KOPT-K1 (cell line): Measurements from ENCODE around the gene DOCK4.

Source experiments
- H3K27ac ChIP-seq: fragments of 200-600 bp; sonication (generic); 2 replicates; pipeline ENCODE4 v1.5.1; 2016; ENCODE audit warnings: antibody characterized with exemption, mild to moderate bottlenecking, low read depth, low read length; ENCODE audit not compliant: poor library complexity, severe bottlenecking
- H3K36me3 ChIP-seq: fragments of 200-600 bp; sonication (generic); 2 replicates; pipeline ENCODE4 v1.5.1; 2017; ENCODE audit warnings: antibody characterized with exemption, mild to moderate bottlenecking, low read length, moderate library complexity; ENCODE audit not compliant: insufficient read depth
- H3K9me3 ChIP-seq: fragments of 200-600 bp; sonication (generic); 2 replicates; pipeline ENCODE4 v1.5.1; 2017; ENCODE audit warnings: antibody characterized with exemption, low read length, mild to moderate bottlenecking; ENCODE audit not compliant: insufficient read depth, poor library complexity, severe bottlenecking

Gene DOCK4

GRCh38 chr7:112205343-112206237 lies 609 bp downstream of the DOCK4 start:
- Histone ChIP-seq H3K27ac (no peak overlapping the region), H3K36me3 (no peaks in the 10 kb centered on the region), H3K9me3 (no peaks in the 10 kb centered on the region)

DNA sequence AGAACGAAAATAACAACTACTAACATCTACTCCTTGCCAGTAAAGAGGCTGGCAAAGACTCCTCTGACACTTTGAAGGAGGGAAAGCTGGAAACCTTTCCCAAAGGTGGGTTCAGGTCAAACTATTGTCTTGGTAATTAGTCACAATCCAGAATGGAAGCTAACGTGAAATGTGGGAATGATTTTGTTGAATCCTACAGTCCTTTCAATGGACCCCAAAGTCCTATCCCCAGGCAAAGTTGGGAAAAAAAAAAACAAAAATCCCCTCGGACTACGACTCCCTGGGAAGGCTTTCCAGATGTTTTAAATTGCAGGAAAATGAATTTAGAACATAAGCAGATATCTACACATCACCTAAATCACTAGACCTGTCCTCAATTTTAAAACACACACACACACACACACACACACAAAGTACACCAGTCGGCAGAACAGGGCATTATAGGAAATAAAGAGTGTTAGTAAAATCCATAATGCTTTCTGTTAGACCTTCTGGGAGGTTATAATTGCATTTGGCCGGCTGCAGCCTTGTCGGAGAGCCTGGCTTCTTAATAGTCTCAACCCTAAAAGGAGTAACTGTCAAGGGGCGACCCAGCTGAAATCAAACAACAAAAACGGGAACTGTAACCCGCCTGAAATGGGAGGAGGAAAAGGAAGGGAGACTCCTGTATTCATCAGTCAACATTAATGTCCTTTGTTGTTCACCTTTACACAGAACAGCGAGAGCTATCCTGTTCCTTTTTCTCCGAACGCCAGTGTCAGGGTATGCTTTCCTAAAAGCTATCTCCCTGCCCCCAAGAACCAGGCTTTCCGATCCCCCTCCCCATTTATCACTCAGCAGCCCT lies 1.5 kb downstream of the DOCK4 start:
- no peaks in the 10 kb centered on the region for H3K36me3 ChIP-seq
- H3K27ac ChIP-seq: no peak overlapping the region
- H3K9me3 ChIP-seq: no peaks in the 10 kb centered on the region

- Histone ChIP-seq H3K27ac (no peak overlapping the region), H3K9me3 (no peaks in the 10 kb centered on the region), H3K36me3 (no peaks in the 10 kb centered on the region)
Observed at GRCh38 chr7:112203365-112203739, 2.8 kb downstream of the DOCK4 start.

DNA sequence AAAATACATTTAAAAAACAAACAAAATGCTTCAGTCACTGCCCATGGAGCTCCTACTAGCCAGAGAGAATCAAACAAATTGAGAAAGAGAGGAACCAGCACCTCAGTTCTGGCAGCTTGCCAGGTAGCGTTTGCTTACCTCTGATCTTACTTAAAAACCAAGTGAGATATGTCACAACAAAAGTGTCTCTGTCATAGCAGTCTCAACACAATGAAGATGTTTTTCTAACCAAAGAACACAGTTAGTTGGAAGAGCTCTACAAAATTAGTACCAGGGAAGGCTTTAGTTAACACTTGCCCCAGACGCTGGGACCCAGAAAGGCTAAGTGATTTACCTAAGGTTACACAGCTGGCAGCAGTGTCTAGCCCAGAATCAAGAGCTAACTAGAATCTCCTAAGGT lies 3.4 kb downstream of the DOCK4 start:
- Histone ChIP-seq H3K9me3 (no peaks in the 10 kb centered on the region), H3K36me3 (no peaks in the 10 kb centered on the region), H3K27ac (no peak overlapping the region)

DNA sequence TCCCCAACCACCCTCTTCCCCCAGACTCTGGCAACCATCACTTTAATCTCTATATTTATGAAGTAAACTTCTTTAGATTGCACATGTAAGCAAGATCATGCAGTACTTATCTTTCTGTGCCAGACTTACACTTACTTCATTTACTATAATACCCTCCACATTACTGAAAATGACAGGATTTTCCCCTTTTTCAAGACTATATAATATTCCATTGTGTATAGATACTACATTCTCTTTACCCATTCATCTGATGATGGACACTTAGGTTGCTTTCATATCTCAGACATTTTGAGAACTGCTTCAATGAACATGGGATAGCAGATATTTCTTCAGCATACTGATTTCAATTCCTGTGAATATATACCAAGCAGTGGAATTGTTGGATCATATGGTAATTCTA lies 4.4 kb downstream of the DOCK4 start:
- Histone ChIP-seq H3K27ac (no peak overlapping the region), H3K36me3 (no peaks in the 10 kb centered on the region), H3K9me3 (no peaks in the 10 kb centered on the region)

GRCh38 chr7:112201411-112201810 lies 4.8 kb downstream of the DOCK4 start:
- H3K27ac ChIP-seq: no peak overlapping the region
- no peaks in the 10 kb centered on the region for H3K36me3 ChIP-seq
- no peaks in the 10 kb centered on the region for H3K9me3 ChIP-seq

DNA sequence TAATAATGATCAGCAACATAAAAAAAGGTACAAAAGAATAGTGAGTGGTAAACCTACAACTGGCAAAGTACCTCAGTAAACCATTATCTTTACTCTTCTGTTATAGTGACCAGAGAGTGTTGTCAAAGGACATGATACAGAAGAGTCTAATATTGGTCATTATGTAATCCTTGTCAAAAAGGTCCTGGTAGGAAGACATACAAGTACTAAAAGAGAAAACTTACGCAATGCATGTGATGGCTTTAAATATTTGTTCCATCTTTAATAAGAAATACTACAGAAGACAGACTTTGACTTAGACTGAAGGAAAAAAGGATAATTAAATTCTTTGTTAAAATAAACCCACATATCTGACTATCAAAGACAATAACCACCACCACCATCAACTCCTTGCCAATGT lies 6.5 kb downstream of the DOCK4 start:
- Histone ChIP-seq H3K9me3 (no peaks in the 10 kb centered on the region), H3K36me3 (no peaks in the 10 kb centered on the region), H3K27ac (no peak overlapping the region)

GRCh38 chr7:112199035-112199655 lies 7.1 kb downstream of the DOCK4 start:
- no peaks in the 10 kb centered on the region for H3K9me3 ChIP-seq
- H3K36me3 ChIP-seq: no peaks in the 10 kb centered on the region
- H3K27ac ChIP-seq: no peak overlapping the region

DNA sequence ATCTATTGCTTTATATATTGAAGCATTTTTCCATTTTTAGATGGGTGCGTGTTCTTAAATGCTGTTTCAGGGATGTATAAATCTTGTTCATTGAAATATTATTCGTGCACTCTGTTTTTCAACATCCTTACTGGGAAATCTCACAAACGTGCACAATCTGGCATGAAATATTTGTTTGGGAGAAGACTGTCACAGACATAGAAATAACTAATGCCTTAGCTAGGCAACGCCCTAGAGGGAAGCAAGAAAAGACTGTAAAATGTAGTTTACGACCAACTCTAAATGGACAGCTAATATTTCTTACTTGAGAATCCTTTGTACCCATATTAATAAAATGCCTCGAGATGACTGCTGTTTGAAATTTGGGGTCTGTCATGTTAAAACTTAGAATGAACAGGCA lies 8.9 kb downstream of the DOCK4 start:
- Histone ChIP-seq H3K36me3 (no peaks in the 10 kb centered on the region), H3K27ac (no peak overlapping the region), H3K9me3 (peaks cover 6% of the 10 kb centered on the region)

- no peak overlapping the region for H3K27ac ChIP-seq
- H3K36me3 ChIP-seq: no peaks in the 10 kb centered on the region
- H3K9me3 ChIP-seq: peaks cover 6% of the 10 kb centered on the region
Observed at GRCh38 chr7:112195717-112196116, 10.5 kb downstream of the DOCK4 start.

- Histone ChIP-seq H3K9me3 (peaks cover 6% of the 10 kb centered on the region), H3K36me3 (no peaks in the 10 kb centered on the region), H3K27ac (no peak overlapping the region)
Observed at GRCh38 chr7:112193915-112194502, 12.2 kb downstream of the DOCK4 start.

- Histone ChIP-seq H3K36me3 (no peaks in the 10 kb centered on the region), H3K9me3 (peaks cover 6% of the 10 kb centered on the region), H3K27ac (no peak overlapping the region)
Observed at GRCh38 chr7:112192236-112193154, 13.7 kb downstream of the DOCK4 start.

GRCh38 chr7:112190120-112190519 lies 16.1 kb downstream of the DOCK4 start:
- no peak overlapping the region for H3K27ac ChIP-seq
- H3K36me3 ChIP-seq: no peaks in the 10 kb centered on the region
- peaks cover 6% of the 10 kb centered on the region for H3K9me3 ChIP-seq

DNA sequence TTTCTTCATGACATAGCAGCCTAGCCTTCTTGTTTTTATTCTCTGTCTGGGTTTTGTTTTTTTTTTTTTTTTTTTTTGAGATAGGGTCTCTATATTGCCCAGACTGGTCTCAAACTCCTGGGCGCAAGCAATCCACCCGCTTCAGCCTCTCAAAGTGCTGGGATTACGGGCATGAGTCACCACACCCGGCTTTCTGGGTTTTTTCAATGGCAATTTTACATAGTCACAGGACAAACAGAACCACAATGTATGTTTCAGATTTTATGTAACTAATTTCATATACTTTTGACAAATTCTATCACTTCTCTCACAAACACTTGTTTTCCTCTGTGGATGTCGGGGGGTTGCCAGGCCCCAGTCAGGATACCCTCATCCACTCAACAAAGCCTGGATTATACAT lies 16.5 kb downstream of the DOCK4 start:
- H3K27ac ChIP-seq: no peak overlapping the region
- H3K36me3 ChIP-seq: no peaks in the 10 kb centered on the region
- H3K9me3 ChIP-seq: peaks cover 6% of the 10 kb centered on the region
